Renal cortex interstitium (tissue), 11 donors: ENCODE results near the gene ADAMTS3. TPM values are rescaled to one million over a fixed set of nuclear protein-coding genes. Genes with fewer than 3 reads are reported as not detected.
"Not testable (repeated sequence)": the region's sequence is repeated elsewhere in the genome, so short reads cannot be mapped to it uniquely, and the experiment has no call there.

Experiments used
- DNase-seq, 11 donors: peaks; one replicate each; pipeline ENCODE4 v3.0.0-alpha.2; 2013; ENCODE audit warnings: low read depth in 9 of 11, low spot score in 4 of 11; ENCODE audit errors: extremely low read depth in 1 of 11
- polyA plus RNA-seq, 3 donors: library from polyadenylated mRNA; unstranded; fragments of 120-200 nt; gene quantifications; one replicate each; pipeline ENCODE4 v1.2.1, GENCODE V29; 2013; ENCODE audit not compliant: insufficient read length in 3 of 3

Gene ADAMTS3
- polyA plus RNA-seq, 3 donors: 9.7 to 10.7 (median 10.1) TPM

DNA sequence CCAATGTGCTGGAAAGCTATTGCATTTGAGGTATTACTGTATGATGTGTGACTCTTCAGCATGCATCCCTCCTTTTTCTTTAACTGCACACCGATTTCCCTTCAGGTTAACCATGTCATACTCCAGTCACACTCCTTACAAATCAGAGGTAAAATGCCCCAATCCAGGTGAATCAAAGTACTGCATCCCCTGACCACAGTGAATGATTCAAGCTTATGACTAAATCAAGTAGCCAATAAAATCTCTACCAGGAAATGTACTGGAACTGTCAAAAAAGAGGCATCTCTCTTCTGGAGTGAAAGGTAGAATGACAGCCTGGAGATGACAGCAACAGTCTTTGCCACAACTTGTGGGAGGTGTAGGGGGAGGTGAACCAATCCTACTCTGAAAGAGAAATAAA is 10.4 kb downstream of the ADAMTS3 start:
- no peak for DNase-seq

DNA sequence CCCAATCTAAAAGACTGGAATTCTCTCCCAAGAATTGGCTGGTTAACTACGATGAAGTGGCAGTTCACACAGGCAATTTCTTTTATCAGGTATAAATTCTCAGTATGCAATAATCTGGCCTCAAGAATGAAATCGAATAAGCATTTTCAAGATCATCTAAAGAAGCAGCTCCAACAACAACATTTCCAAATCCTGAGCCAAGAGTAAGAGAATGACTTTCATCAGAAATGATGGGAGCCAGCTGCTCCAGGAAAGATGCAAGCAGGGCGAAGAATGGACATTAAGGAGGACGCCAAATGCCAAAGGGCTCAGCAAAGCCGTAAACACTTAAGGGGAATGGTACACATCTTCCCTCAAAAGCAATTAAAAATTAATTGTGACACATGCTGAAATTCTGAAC is 12.0 kb downstream of the ADAMTS3 start:
- DNase-seq: peak in 7 of 11 donors; percentile 13 to 47 (median 21)

DNA sequence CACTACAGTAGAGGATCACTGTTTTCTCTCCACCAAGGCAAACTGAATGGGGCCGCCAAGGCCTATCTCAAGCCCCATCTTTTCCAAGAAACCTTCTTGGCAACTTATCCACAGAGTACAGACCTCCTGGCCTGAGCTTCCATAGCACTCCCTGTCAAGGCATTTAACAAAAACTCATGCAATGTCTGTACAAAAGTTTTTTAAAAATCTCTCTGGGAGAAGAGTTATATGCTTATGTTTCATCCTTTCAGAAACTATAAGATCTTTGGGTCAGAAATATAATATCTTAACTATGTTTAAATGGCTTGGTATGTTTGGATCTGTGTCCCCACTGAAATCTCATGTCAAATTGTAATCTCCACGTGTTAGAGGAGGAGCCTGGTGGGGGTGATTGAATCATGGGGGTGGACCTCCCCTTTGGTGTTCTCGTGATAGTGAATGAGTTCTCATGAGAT is 13.6 kb downstream of the ADAMTS3 start:
- no peak for DNase-seq

DNA sequence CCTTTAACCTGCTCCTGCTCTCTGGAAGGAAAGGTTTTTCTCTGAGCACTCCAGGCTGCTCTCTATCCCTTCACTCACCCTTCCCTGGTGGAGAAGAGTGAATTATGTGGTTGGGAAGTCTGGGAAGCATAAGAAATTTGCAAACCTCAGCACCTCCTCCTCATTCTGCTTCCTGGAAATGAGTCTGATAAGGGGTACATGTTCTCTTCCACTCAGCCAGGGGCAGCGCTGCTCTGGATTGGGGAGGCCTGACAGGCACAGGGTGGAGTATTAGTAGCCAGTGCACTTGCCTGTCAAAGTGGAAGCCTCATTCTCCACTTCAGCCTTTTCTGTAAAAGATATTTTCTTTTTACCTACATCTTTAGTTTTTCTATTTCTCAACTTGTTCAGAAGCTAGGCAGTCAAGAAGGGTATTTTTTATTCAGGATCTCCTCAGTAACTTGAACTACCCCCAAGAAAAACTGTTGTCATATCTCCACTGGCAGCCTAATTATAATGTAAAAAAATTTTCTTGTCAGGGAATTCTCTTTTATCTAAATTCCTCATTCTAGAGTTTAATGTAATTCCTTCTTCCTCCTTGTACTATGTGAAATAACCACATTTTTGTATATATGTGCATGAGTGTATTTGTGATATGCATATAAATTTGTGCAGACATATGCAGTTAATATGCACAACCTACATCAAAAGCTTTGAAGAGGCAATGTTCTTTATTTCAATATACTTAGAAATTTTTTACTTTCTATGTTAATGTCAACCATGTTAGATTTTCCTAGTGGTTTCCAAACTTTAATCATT is 15.3 kb downstream of the ADAMTS3 start:
- no peak for DNase-seq

DNA sequence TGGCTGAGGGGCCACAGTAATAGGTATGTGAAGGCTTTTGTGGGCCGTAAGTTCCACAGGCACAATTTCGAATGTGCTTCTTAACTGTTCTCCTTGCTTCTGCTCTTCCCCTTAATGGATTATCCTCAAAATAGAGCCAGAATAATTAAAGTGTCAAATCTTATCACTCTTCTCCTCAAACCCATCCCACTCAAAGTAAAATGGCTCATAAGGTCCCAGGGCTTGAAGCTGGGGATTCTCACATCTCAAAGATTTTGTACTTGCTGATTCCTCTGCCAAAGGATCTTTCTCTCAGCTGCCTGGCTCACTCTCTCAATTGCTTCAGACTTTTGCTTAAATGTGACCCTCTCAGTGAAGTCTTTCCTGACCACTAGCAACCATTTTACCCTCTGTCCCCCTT is 16.6 kb downstream of the ADAMTS3 start:
- no peak for DNase-seq

DNA sequence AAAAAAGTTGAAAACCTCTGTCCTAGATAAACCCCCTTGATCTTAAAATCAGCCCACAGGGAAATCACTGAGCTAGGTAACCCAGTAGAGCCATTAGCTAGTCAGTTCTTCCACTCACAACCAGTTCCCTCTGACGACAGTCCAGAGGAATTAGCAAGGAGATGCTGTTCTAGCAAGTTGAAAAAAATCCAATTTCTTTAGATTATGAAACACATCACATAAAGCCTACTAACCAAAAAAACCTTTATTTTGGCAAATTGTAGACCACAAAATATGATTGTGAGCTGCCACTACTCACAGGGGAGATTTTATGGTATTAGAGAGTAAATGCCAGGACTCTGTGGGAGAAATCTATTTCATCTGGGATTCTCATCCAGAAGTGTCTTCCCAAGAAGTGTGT is 22.6 kb downstream of the ADAMTS3 start:
- DNase-seq: no peak

DNA sequence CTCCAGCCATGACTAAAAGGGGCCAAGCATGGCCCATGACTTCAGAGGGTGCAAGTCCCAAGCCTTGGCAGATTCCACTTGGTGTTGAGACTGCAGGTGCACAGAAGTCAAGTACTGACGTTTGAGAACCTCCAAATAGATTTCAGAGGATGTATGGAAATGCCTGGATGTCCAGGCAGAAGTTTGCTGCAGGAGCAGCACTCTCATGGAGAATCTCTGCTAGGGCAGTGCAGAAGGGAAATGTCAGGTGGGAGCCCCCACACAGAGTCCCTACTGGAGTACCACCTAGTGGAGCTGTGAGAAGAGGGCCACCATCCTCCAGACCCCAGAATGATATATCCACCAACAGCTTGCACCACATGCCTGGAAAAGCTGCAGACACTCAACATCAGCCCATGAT is 28.3 kb downstream of the ADAMTS3 start:
- DNase-seq: not testable (repeated sequence)

DNA sequence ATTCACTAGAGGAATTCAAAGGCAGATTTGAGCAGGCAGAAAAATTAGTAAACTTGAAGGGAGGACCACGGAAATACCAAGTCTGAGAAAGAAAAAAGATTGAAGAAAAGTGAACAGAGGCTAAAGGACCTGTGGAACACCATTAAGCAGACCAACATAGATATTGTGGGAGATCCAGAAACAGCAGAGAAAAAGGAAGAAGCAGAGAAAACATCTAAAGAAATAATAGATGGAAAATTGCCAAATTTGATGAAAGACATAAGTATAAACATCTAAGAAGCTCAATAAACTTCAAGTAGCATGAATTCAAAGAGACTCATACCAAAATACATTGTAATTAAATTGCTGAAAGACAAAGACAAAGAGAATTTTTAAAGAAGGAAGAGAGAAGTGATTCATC is 31.0 kb downstream of the ADAMTS3 start:
- DNase-seq: no peak

DNA sequence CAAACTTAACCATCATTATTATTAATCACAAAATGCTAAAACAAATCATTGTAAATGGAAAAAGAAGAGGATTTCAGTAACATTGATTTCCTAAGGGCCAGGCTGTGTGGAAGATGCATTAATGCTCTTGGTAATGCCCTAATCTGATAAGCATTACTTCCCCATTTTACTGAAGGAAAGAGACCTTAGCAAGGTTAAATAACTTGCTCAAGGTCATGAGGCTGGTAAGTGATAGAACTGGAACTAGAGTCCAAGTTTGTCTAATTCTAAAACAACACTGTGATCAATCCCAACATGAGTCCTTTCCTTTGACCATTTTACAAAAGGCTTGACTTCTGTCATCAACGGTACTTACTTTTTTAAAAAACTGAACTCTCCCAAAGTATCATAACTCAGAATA is 32.6 kb downstream of the ADAMTS3 start:
- DNase-seq: no peak

DNA sequence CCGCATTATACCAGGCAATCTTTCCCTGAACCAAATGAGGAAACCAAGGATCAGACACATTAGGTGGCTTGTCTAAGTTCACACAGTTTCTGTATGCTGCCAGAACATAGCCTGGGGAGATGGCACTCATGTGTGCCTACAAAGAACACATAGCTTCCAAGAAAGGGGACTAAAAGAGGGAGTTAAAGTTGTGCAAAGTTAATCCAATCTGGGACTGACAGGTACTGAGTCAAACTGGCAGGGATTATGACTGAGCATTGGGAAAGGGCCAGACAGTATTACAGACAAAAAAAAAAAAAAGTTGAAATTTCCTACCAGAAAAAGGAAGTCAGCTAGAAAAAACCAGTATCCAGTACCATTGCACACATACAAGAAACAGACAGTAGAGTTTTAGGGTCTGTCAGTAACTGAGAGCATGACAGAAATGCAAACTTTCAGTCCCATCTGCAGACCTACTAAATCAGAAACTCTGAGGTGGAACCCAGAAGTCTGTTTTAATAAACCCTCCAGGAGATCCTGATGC is 37.2 kb downstream of the ADAMTS3 start:
- no peak for DNase-seq

DNA sequence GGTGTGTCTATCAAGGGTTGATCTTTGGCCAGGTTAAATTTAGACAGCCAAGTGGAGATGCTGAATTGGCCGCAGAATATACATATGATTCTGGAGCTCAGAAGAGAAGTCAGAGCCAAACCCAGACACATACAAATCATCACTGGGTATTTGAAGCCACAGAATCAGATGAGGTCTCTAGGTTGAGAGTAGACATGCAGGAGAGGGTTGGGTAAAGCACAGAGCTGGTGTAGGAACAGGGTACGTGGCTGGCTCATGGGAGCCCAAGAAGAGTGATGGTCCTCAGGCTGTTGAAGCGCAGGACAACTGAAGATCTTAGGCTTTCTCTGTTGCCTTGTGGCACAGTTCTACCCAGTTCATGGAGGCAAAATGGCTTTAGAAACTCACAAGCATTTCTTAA is 37.7 kb downstream of the ADAMTS3 start:
- no peak for DNase-seq

DNA sequence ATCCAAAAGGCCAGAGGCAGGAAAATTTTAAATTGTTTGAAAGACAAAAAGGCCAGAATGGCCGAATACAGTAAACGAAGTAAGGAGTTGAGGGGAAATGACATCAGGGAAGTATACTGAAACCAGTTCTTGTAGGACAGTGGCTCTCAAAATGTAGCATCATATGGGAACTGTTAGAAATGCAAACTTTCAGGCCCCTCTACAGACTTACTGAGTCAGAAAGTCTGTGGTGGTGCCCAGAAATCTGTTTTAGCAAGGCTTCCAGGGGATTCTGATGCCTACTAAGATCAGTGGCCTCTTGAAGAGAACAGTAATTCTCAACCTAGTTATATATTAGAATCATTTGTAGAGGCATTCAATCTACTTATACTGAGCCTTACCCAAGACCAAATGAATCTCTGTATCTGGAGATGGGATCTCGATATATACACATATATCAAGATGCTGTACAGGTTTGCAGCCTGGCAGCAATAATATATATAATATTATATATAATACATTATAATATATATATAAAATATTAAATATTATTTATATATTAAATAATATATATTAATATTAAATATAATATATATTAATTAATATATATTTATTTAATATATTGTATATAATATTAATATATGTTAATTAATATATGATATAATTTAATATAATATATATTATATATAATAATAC is 39.7 kb downstream of the ADAMTS3 start:
- no peak for DNase-seq

DNA sequence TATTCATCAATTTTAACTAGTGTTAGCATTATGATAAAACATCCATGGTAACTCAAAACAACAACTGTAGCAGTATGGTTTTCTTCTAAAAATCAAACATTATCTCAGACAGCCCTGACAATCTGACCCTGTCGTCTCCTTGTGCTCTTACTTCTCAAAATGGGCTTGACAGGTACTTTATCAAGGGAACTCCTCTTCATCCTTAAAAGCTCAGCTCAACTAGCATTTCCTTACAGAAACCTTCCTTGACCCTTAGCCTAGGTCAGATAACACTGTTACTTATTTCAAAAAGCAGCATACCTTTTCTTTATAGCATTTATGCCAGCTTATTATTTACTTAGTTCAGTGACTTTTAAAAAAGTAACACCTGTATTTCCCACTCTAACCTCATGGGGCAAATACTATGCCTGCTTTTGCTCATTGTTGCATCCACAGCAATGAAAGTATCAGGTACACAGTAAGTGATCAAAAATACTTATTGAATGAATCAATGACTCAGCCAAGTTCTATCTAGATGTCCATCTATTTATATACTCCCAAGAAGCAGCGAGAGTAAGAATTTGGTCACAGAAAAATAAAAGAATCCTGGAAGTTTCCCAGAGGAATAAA is 41.9 kb downstream of the ADAMTS3 start:
- DNase-seq: no peak

DNA sequence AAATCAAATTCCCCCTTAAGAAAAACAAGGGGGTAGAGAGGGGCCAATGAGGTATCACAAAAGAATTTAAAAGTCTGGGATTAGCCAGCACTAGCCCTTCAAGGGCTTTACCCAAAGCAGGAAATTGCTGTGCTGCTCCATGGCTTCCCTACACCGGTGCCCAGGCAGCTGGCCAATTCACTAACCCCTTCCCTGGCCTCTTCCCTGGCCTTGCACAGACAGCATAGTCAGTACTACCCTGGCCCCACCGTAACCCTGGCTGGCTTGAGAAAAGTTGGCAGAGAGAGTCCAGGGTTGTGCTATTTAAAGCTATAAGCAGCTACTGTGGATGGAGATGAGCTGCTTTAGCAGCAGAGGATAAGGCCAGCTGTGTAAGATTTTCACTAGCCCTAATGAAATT is 43.1 kb downstream of the ADAMTS3 start:
- peak in 4 of 11 donors; percentile 9 to 19 (median 16) for DNase-seq

DNA sequence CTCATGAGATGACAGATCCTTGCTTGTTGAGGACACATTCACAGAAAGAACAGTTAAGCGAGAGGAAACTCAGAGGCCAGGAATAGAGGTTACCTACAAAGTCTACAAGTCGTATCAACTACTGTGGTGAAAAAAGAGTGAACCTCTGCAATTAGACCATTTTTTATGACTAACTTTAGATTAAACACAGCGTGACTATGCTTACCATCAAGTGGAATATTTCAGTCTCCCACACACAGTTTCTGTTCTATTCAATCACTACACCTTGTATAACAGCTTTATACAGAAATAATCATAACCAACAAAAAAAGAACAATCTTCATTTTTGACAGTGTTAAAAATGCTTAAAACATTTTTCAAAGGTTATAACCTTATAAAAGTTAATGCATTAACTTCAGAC is 46.6 kb downstream of the ADAMTS3 start:
- no peak for DNase-seq

DNA sequence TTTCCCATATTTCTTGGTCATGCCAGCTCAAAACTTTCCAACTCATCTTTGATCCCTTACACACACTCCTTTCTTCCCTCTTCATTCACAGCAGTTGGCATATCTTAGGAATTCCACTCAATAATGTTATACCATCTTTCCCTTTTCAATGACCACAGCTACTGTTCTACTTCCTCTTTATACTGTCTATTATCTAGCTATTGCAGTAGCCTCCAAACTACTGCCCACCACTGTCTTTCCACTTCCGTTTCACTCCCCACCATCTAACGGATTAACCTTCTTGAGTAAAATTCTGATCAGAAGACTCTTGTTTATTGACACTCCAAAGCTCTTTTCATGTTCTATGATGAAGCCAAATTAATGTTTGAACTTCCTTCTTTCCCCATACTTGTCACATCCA is 55.8 kb downstream of the ADAMTS3 start:
- DNase-seq: no peak

DNA sequence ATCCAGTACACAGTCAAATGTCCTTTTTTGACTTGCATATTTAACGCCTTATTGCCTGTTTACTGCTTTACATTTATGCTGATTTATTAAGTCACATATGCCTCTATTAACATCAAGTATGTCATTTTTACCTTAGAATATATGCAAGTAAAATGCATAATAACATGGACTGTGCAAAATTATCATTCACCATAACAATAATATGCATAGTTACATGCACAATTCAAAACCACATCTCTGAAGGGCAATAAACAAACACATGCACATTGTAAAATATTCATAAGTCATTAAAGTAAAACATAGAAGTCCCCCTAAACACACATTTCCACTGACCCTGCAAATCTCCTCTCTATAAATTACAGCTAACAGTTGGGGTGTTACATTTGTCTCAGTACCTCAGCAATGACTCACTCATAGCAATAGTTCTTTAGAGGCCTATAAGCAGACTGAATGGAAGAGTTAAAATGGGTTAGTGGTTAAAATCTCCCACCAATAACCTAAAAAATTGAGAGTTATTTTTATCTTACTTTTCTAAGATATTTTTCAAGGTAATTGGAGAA is 61.1 kb downstream of the ADAMTS3 start:
- no peak for DNase-seq

DNA sequence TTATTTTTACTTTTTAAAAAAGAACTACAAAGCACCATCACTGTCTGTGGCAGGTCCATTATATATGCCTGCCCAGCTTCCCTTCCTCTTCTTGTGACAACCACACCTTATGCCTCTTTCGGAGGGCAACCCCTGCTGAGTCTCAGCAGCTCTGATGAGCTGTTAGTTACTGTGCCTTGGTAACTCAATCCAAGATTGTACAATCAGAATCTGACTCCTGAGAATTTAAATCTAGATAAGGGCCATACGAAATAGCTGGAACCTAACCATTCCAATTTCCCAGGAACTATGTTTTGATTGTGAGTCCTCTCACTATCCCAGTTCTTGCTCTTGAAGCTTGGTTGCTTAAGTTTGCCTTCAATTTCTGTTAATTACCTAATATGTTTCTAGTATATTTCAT is 61.9 kb downstream of the ADAMTS3 start:
- DNase-seq: no peak

DNA sequence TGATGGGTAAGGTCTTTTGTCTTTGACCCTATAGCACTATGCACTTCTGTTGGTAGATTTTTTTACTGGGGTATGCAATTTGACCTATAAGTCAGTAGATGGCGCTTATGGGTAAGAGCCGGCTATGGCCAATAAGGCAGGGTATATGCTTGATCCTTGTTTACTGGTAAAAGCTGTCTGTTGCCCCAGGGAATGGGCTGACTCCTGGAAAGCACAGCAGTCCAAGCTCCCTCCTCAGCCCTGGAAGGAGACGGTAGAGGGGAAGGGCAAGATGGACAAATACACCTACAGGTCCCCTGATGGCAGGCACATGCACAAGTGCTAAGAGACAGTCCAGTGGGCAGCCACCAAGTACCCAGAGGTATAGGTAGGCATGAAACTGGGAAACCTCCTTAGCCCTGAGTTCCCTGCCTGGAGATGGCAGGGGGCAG is 63.7 kb downstream of the ADAMTS3 start:
- peak in 6 of 11 donors; percentile 10 to 24 (median 14) for DNase-seq

DNA sequence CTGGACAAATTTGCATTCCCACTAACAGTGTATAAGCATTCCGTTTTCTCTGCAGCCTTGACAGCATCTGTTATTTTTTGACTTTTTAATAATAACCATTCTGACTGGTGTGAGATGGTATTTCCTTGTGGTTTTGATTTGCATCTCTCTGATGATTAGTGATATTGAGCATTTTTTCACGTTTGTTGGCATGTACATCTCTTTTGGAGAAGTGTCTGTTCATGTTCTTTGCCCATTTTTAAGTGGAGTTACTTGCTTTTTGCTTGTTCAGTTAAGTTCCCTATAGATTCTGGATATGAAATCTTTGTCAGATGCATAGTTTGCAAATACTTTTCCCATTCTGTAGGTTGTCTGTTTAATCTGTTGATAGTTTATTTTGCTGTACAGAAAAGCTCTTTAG is 68.8 kb downstream of the ADAMTS3 start:
- no peak for DNase-seq
